Thoracic aorta (tissue), 2 donors: ENCODE results near the gene SSBP4. TPM values are rescaled to one million over a fixed set of nuclear protein-coding genes. Genes with fewer than 3 reads are reported as not detected.
A peak's percentile ranks its signal among the peaks of the same experiment; 100 is the strongest.
"Not testable (repeated sequence)": the region's sequence is repeated elsewhere in the genome, so short reads cannot be mapped to it uniquely, and the experiment has no call there.

Experiments
- ATAC-seq: fragments of 150-250 bp; one replicate; pipeline ENCODE4 v1.8.0; 2017; ENCODE audit warnings: low read depth; ENCODE audit not compliant: insufficient number of reproducible peaks, low FRiP score
- DNase-seq: peaks from one replicate; pipeline ENCODE4 v3.0.0-alpha.2; 2020; ENCODE audit warnings: low spot score
- H3K27ac ChIP-seq, 2 donors: fragments of 200-600 bp; sonication (generic); 1 replicate in 1 of 2; 2 replicates in 1 of 2; pipeline ENCODE4 v1.5.1; 2016; ENCODE audit warnings: mild to moderate bottlenecking in 2 of 2, moderate library complexity in 2 of 2
- H3K27me3 ChIP-seq: fragments of 200-600 bp; sonication (generic); replicated peaks from 2 replicates; pipeline ENCODE4 v1.6.0; 2016; ENCODE audit warnings: mild to moderate bottlenecking; ENCODE audit not compliant: insufficient read depth
- H3K36me3 ChIP-seq: fragments of 200-600 bp; sonication (generic); one replicate; pipeline ENCODE4 v1.5.1; 2016
- H3K4me1 ChIP-seq, 2 donors: fragments of 200-600 bp; sonication (generic); 1 replicate in 1 of 2; 2 replicates in 1 of 2; pipeline versions ENCODE4 v1.5.1 to v1.6.0; 2016; ENCODE audit warnings: low read depth in 2 of 2, mild to moderate bottlenecking in 1 of 2; ENCODE audit not compliant: control insufficient read depth in 1 of 2
- H3K4me3 ChIP-seq: fragments of 200-600 bp; sonication (generic); 2 replicates; pipeline ENCODE4 v1.5.1; 2016; ENCODE audit warnings: mild to moderate bottlenecking
- H3K9me3 ChIP-seq: fragments of 200-600 bp; sonication (generic); 2 replicates; pipeline ENCODE4 v1.5.1; 2016
- CTCF ChIP-seq: fragments of 200-600 bp; sonication (generic); IDR thresholded peaks from one replicate; pipeline ENCODE4 v1.5.1; 2019; ENCODE audit warnings: antibody characterized with exemption
- total RNA-seq, 2 donors: library from RNA; depleted of rRNA; stranded (reverse); fragments of >200 nt; gene quantifications; one replicate each; pipeline versions ENCODE4 v1.1.0 to v1.2.3, GENCODE V29; 2016

The SSBP4 gene
- total RNA-seq, 2 donors from 2014 or later, result 87.7 to 94.9 TPM

- ATAC-seq, result no peak
- H3K4me1 ChIP-seq, result no peaks in the 10 kb centered on the region
- no peaks in the 10 kb centered on the region for H3K27me3 ChIP-seq
- H3K4me3 ChIP-seq, result peak overlapping the region; percentile 60
- H3K36me3 ChIP-seq, result no peaks in the 10 kb centered on the region
- no peak for DNase-seq
- TF ChIP-seq CTCF, result no peak
- no peak overlapping the region for H3K27ac ChIP-seq
- H3K9me3 ChIP-seq, result no peaks in the 10 kb centered on the region
Measured at GRCh38 chr19:18396471-18397241, 22.5 kb upstream of the SSBP4 start.

GRCh38 chr19:18397242-18398202 lies 21.7 kb upstream of the SSBP4 start, which contains the start of gene LRRC25:
Gene LRRC25 (minus strand): TSS chr19:18397622. CDS start chr19:18396963, 659 bp downstream.
- H3K27me3 ChIP-seq, result no peaks in the 10 kb centered on the region
- DNase-seq, result no peak
- H3K4me3 ChIP-seq, result peak within 1 kb of the TSS; percentile 60
- H3K36me3 ChIP-seq, result no peaks in the 10 kb centered on the region
- no peaks in the 10 kb centered on the region for H3K4me1 ChIP-seq
- no peak for TF ChIP-seq CTCF
- no peak for ATAC-seq
- H3K27ac ChIP-seq, result no peak within 1 kb of the TSS
- no peaks in the 10 kb centered on the region for H3K9me3 ChIP-seq

- Histone ChIP-seq H3K4me3 (no peak overlapping the region), H3K36me3 (no peaks in the 10 kb centered on the region), H3K27me3 (no peaks in the 10 kb centered on the region), H3K4me1 (no peaks in the 10 kb centered on the region), H3K9me3 (no peaks in the 10 kb centered on the region), H3K27ac (no peak overlapping the region)
- DNase-seq (no peak), ATAC-seq (no peak)
- TF ChIP-seq CTCF, result no peak
Measured at GRCh38 chr19:18399008-18399407, 20.2 kb upstream of the SSBP4 start.

- Histone ChIP-seq H3K27me3 (no peaks in the 10 kb centered on the region), H3K4me3 (no peak overlapping the region), H3K27ac (no peak overlapping the region), H3K4me1 (no peaks in the 10 kb centered on the region), H3K36me3 (no peaks in the 10 kb centered on the region), H3K9me3 (no peaks in the 10 kb centered on the region)
- ATAC-seq, result no peak
- DNase-seq, result no peak
- no peak for TF ChIP-seq CTCF
Measured at GRCh38 chr19:18401580-18402112, 17.6 kb upstream of the SSBP4 start.

GRCh38 chr19:18402455-18403248 lies 16.5 kb upstream of the SSBP4 start:
- H3K4me3 ChIP-seq, H3K27ac ChIP-seq, H3K36me3 ChIP-seq, ATAC-seq, H3K4me1 ChIP-seq, H3K9me3 ChIP-seq, DNase-seq, H3K27me3 ChIP-seq: not testable (repeated sequence)

- not testable (repeated sequence) for H3K9me3 ChIP-seq, ATAC-seq, H3K4me1 ChIP-seq, H3K27me3 ChIP-seq, H3K36me3 ChIP-seq, H3K4me3 ChIP-seq, H3K27ac ChIP-seq, DNase-seq
Measured at GRCh38 chr19:18405754-18406153, 13.4 kb upstream of the SSBP4 start.
